Astrocyte of the spinal cord (primary cell): ENCODE results near the gene IFFO2.

Experiments used
- DNase-seq: peaks from one replicate; pipeline ENCODE4 v3.0.0; 2011; ENCODE audit warnings: low read depth, low spot score
- H3K4me3 ChIP-seq: 2 replicates; pipeline ENCODE4 v1.5.1; 2011; ENCODE audit warnings: low read depth, mild to moderate bottlenecking, low read length, moderate library complexity
- CTCF ChIP-seq: IDR thresholded peaks from 2 replicates; pipeline ENCODE4 v1.5.1; 2012; ENCODE audit warnings: low read depth, mild to moderate bottlenecking, low read length, inconsistent platforms
- in situ Hi-C: cut with HindIII; loops from 2 replicates; pipeline ENCODE4 v1.10.0; 2017; ENCODE audit warnings: low sequenced_read_pairs

IFFO2 gene

GRCh38 chr1:18854331-18855025 is 102.0 kb downstream of the IFFO2 start:
- no peak for DNase-seq
- in situ Hi-C loops, result no loop called here
- TF ChIP-seq CTCF, result no peak
- no peak overlapping the region for H3K4me3 ChIP-seq
